Measurements from ENCODE around the gene PIMREG.

Gene PIMREG

GRCh38 chr17:6495450-6496115 is 51.3 kb downstream of the PIMREG start:
- no peak overlapping the region for H3K4me3 ChIP-seq (ENCODE audit: low read depth, low read length)
- TF ChIP-seq, protein P1, sequence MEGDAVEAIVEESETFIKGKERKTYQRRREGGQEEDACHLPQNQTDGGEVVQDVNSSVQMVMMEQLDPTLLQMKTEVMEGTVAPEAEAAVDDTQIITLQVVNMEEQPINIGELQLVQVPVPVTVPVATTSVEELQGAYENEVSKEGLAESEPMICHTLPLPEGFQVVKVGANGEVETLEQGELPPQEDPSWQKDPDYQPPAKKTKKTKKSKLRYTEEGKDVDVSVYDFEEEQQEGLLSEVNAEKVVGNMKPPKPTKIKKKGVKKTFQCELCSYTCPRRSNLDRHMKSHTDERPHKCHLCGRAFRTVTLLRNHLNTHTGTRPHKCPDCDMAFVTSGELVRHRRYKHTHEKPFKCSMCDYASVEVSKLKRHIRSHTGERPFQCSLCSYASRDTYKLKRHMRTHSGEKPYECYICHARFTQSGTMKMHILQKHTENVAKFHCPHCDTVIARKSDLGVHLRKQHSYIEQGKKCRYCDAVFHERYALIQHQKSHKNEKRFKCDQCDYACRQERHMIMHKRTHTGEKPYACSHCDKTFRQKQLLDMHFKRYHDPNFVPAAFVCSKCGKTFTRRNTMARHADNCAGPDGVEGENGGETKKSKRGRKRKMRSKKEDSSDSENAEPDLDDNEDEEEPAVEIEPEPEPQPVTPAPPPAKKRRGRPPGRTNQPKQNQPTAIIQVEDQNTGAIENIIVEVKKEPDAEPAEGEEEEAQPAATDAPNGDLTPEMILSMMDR (IDR thresholded peaks at IDR 0.05; ENCODE audit: borderline replicate concordance, insufficient read depth, low read depth, low read length), result 0 out of 2 replicates have a peak, but pooled peaks have one; percentile 13

- no peak overlapping the region for H3K4me3 ChIP-seq (ENCODE audit: low read depth, low read length)
- TF ChIP-seq, protein P1 (IDR thresholded peaks at IDR 0.05; ENCODE audit: borderline replicate concordance, insufficient read depth, low read depth, low read length), result no peak
Observed at GRCh38 chr17:6496116-6496481, 51.8 kb downstream of the PIMREG start.

- H3K4me3 ChIP-seq (ENCODE audit: low read depth, low read length), result no peak overlapping the region
- TF ChIP-seq, protein P1 (IDR thresholded peaks at IDR 0.05; ENCODE audit: borderline replicate concordance, insufficient read depth, low read depth, low read length), result no peak
Observed at GRCh38 chr17:6496640-6497441, 52.6 kb downstream of the PIMREG start.

- TF ChIP-seq, protein P1 (IDR thresholded peaks at IDR 0.05; ENCODE audit: borderline replicate concordance, insufficient read depth, low read depth, low read length), result no peak
- H3K4me3 ChIP-seq (ENCODE audit: low read depth, low read length), result no peak overlapping the region
Observed at GRCh38 chr17:6497496-6498221, 53.4 kb downstream of the PIMREG start.

DNA sequence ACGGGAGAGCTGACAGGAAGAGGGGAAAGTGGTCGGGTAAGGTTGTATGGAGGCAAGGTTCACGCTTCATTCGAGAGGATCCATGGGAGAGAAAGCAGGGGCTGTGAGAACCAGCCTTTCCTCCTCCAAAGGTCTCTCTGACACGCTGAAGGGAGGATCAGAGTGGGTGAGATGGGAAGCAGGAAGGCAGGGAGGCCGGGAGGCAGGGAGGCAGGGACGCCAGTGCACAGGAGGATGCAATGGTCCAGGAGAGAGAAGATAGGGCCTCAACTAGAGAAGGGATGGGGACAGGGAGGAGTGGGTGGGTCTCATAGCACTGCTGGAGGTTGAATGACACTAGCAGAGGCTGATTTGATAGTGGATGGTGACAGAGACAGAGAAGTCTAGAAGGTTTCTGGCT is 54.1 kb downstream of the PIMREG start:
- TF ChIP-seq, protein P1 (IDR thresholded peaks at IDR 0.05; ENCODE audit: borderline replicate concordance, insufficient read depth, low read depth, low read length), result no peak
- no peak overlapping the region for H3K4me3 ChIP-seq (ENCODE audit: low read depth, low read length)

DNA sequence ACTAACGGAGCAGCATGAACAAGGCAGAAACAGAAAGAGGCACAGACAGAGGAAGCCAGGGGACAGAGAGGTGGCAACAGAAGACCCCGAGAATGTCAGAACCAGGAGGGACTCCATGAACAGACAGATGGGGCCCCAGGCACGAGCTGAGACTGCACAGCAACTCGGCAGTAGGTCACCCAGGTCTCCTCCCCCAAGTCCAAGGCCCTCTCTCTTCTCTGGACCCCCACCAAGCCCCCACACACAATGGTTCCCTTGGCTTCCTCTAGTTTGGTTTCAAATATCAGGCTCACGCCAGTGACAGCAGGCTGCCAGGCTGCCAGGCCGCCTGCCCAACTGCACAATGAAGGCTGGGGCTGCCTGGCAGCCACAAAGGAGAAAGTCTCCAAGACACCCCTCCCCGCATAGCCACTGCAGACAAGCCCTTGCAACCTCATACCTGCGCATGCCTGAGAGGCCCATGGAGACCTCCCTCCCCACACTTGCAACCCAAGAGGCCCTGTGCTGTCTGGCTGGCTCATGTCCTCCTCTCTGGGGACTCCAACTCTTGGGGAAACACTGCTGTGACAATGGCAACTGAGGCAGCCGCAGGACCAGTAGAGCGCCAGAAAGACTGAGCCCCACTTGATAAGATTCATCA is 54.8 kb downstream of the PIMREG start:
- TF ChIP-seq, protein P1 (IDR thresholded peaks at IDR 0.05; ENCODE audit: borderline replicate concordance, insufficient read depth, low read depth, low read length), result no peak

More for the DNA sequence above, 54.8 kb downstream of the PIMREG start:
- no peak overlapping the region for H3K4me3 ChIP-seq (ENCODE audit: low read depth, low read length)

All from GM12875 (cell line).